ENCODE measurements around the gene LBX2.

Gene LBX2

GRCh38 chr2:74526649-74527230 is 27.3 kb upstream of the LBX2 start:
- DNase-seq (ENCODE audit: low read depth in 2 of 2, low spot score in 1 of 2): no peak

- no peak for DNase-seq (ENCODE audit: low read depth in 2 of 2, low spot score in 1 of 2)
These were observed 26.6 kb upstream of the LBX2 start, which contains the start of gene DQX1 for GRCh38 chr2:74525717-74526648. DQX1 (minus strand) TSS chr2:74526231; CDS start chr2:74525729, 502 bp downstream.

GRCh38 chr2:74524955-74525716 is 25.7 kb upstream of the LBX2 start:
- no peak for DNase-seq (ENCODE audit: low read depth in 2 of 2, low spot score in 1 of 2)

- no peak for DNase-seq (ENCODE audit: low read depth in 2 of 2, low spot score in 1 of 2)
These were observed 24.6 kb upstream of the LBX2 start for GRCh38 chr2:74524005-74524404.

GRCh38 chr2:74522516-74522915 is 23.1 kb upstream of the LBX2 start:
- DNase-seq (ENCODE audit: low read depth in 2 of 2, low spot score in 1 of 2): no peak

- DNase-seq (ENCODE audit: low read depth in 2 of 2, low spot score in 1 of 2): no peak
These were observed 17.2 kb upstream of the LBX2 start for GRCh38 chr2:74516650-74517049.

- peak; percentile 47 to 57 for DNase-seq (ENCODE audit: low read depth in 2 of 2, low spot score in 1 of 2)
These were observed 16.7 kb upstream of the LBX2 start for GRCh38 chr2:74515981-74516633.

GRCh38 chr2:74515271-74515980 is 16.0 kb upstream of the LBX2 start:
- DNase-seq (ENCODE audit: low read depth in 2 of 2, low spot score in 1 of 2): no peak

GRCh38 chr2:74514368-74515270 is 15.2 kb upstream of the LBX2 start, which contains the start of gene TLX2:
TLX2 (plus strand) TSS chr2:74514450; CDS start chr2:74514807, 357 bp downstream.
- DNase-seq (ENCODE audit: low read depth in 2 of 2, low spot score in 1 of 2): no peak

GRCh38 chr2:74513605-74514367 is 14.4 kb upstream of the LBX2 start:
- DNase-seq (ENCODE audit: low read depth in 2 of 2, low spot score in 1 of 2): no peak

- no peak for DNase-seq (ENCODE audit: low read depth in 2 of 2, low spot score in 1 of 2)
These were observed 13.6 kb upstream of the LBX2 start for GRCh38 chr2:74512744-74513604.

- no peak for DNase-seq (ENCODE audit: low read depth in 2 of 2, low spot score in 1 of 2)
These were observed 11.9 kb upstream of the LBX2 start for GRCh38 chr2:74511104-74511989.

GRCh38 chr2:74510272-74510671 is 10.9 kb upstream of the LBX2 start:
- DNase-seq (ENCODE audit: low read depth in 2 of 2, low spot score in 1 of 2): no peak

GRCh38 chr2:74507926-74508520 is 8.6 kb upstream of the LBX2 start:
- DNase-seq (ENCODE audit: low read depth in 2 of 2, low spot score in 1 of 2): no peak

- peak; percentile 98 to 99 for DNase-seq (ENCODE audit: low read depth in 2 of 2, low spot score in 1 of 2)
These were observed 7.9 kb upstream of the LBX2 start, which contains the start of gene PCGF1 for GRCh38 chr2:74507145-74507925. PCGF1 (minus strand) TSS chr2:74507695; CDS start chr2:74507668, 27 bp downstream.

All from stimulated activated CD8-positive, alpha-beta memory T cell treated with anti-CD3 and anti-CD28 coated beads, Interleukin-4, amount 100 ng/mL, for 4 hours (primary cell).